Measurements from ENCODE around the gene KCNK4. TPM values are rescaled to one million over a fixed set of nuclear protein-coding genes. Genes with fewer than 3 reads are reported as not detected.

The KCNK4 gene
- total and polyA plus RNA-seq, 2 of the 13 experiments (the other 11 are each of a cell fraction or from before 2014, with no cell fraction given) = not detected

- TF ChIP-seq, protein P1, sequence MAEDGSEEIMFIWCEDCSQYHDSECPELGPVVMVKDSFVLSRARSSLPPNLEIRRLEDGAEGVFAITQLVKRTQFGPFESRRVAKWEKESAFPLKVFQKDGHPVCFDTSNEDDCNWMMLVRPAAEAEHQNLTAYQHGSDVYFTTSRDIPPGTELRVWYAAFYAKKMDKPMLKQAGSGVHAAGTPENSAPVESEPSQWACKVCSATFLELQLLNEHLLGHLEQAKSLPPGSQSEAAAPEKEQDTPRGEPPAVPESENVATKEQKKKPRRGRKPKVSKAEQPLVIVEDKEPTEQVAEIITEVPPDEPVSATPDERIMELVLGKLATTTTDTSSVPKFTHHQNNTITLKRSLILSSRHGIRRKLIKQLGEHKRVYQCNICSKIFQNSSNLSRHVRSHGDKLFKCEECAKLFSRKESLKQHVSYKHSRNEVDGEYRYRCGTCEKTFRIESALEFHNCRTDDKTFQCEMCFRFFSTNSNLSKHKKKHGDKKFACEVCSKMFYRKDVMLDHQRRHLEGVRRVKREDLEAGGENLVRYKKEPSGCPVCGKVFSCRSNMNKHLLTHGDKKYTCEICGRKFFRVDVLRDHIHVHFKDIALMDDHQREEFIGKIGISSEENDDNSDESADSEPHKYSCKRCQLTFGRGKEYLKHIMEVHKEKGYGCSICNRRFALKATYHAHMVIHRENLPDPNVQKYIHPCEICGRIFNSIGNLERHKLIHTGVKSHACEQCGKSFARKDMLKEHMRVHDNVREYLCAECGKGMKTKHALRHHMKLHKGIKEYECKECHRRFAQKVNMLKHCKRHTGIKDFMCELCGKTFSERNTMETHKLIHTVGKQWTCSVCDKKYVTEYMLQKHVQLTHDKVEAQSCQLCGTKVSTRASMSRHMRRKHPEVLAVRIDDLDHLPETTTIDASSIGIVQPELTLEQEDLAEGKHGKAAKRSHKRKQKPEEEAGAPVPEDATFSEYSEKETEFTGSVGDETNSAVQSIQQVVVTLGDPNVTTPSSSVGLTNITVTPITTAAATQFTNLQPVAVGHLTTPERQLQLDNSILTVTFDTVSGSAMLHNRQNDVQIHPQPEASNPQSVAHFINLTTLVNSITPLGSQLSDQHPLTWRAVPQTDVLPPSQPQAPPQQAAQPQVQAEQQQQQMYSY (CRISPR knock-in tag; IDR thresholded peaks at IDR 0.05) = no peak
- TF ChIP-seq, protein P2, sequence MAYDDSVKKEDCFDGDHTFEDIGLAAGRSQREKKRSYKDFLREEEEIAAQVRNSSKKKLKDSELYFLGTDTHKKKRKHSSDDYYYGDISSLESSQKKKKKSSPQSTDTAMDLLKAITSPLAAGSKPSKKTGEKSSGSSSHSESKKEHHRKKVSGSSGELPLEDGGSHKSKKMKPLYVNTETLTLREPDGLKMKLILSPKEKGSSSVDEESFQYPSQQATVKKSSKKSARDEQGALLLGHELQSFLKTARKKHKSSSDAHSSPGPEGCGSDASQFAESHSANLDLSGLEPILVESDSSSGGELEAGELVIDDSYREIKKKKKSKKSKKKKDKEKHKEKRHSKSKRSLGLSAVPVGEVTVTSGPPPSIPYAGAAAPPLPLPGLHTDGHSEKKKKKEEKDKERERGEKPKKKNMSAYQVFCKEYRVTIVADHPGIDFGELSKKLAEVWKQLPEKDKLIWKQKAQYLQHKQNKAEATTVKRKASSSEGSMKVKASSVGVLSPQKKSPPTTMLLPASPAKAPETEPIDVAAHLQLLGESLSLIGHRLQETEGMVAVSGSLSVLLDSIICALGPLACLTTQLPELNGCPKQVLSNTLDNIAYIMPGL (CRISPR knock-in tag; IDR thresholded peaks at IDR 0.05; ENCODE audit: borderline replicate concordance in 1 of 2, low read depth in 1 of 2) = peak in 1 of 2 experiments; percentile 21; a peak in 2 of 4 replicates
- TF ChIP-seq, protein P3, sequence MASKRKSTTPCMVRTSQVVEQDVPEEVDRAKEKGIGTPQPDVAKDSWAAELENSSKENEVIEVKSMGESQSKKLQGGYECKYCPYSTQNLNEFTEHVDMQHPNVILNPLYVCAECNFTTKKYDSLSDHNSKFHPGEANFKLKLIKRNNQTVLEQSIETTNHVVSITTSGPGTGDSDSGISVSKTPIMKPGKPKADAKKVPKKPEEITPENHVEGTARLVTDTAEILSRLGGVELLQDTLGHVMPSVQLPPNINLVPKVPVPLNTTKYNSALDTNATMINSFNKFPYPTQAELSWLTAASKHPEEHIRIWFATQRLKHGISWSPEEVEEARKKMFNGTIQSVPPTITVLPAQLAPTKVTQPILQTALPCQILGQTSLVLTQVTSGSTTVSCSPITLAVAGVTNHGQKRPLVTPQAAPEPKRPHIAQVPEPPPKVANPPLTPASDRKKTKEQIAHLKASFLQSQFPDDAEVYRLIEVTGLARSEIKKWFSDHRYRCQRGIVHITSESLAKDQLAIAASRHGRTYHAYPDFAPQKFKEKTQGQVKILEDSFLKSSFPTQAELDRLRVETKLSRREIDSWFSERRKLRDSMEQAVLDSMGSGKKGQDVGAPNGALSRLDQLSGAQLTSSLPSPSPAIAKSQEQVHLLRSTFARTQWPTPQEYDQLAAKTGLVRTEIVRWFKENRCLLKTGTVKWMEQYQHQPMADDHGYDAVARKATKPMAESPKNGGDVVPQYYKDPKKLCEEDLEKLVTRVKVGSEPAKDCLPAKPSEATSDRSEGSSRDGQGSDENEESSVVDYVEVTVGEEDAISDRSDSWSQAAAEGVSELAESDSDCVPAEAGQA (IDR thresholded peaks at IDR 0.05; ENCODE audit: low read depth) = peak; percentile 58
- TF ChIP-seq, protein P3 (CRISPR knock-in tag; IDR thresholded peaks at IDR 0.05; ENCODE audit: borderline replicate concordance) = no peak
- TF ChIP-seq PLRG1 (conservative IDR thresholded peaks at IDR 0.05) = no peak
- TF ChIP-seq NBN (conservative IDR thresholded peaks at IDR 0.05) = no peak
- no peak for TF ChIP-seq ZNF326 (CRISPR knock-in tag; IDR thresholded peaks at IDR 0.05; ENCODE audit: borderline replicate concordance)
- TF ChIP-seq RCOR2 (CRISPR knock-in tag; IDR thresholded peaks at IDR 0.05) = no peak
- TF ChIP-seq ZBTB7B (CRISPR knock-in tag; IDR thresholded peaks at IDR 0.05) = peak; percentile 34; the same call in 1 of the 2 replicates
- TF ChIP-seq, protein P4, sequence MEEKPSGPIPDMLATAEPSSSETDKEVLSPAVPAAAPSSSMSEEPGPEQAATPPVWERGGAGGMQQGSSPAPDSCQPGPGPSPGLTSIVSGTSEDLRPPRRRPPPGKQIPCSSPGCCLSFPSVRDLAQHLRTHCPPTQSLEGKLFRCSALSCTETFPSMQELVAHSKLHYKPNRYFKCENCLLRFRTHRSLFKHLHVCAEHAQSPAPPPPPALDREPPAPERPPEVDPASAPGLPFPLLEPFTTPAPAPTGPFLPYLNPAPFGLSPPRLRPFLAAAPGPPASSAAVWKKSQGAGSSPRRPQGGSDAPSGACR (CRISPR knock-in tag; IDR thresholded peaks at IDR 0.05) = no peak
- no peak for TF ChIP-seq MTF1 (CRISPR knock-in tag; IDR thresholded peaks at IDR 0.05)
- TF ChIP-seq CSRNP1 (CRISPR knock-in tag; IDR thresholded peaks at IDR 0.05) = no peak; the same call in 1 of the 2 replicates
- TF ChIP-seq GPBP1L1 (CRISPR knock-in tag; IDR thresholded peaks at IDR 0.05) = no peak
Observed at GRCh38 chr11:64317325-64317960, 26.3 kb downstream of the KCNK4 start, which contains the start of gene TRMT112 (continued).

Data from HepG2 (cell line).